Suppressor macrophage (primary cell): ENCODE measurements around the gene PEX19.
"Not testable (repeated sequence)": the region's sequence is repeated elsewhere in the genome, so short reads cannot be mapped to it uniquely, and the experiment has no call there.

ENCODE experiments used
- DNase-seq, 4 experiments: peaks; one replicate each; pipeline ENCODE4 v3.0.0-alpha.2; 2020 to 2022
- total RNA-seq, 17 experiments: gene quantifications; one replicate each; lab custom pipeline; 2026; ENCODE audit warnings: mixed read lengths in 6 of 17, inconsistent platforms in 3 of 17; lab: John Stamatoyannopoulos, UW

Gene PEX19
- 31.8 to 81.1 (median 53.9) reads per million in 17 experiments for total RNA-seq

- DNase-seq: peak; percentile 92 to 96 (median 96)
Observed at GRCh38 chr1:160284782-160285344, at the start of gene PEX19. PEX19 (minus strand) TSS chr1:160285133; CDS start chr1:160285124, 9 bp downstream.

GRCh38 chr1:160332516-160332915, 47.6 kb upstream of the PEX19 start:
- DNase-seq: no peak

- no peak for DNase-seq
Observed at GRCh38 chr1:160330119-160330518, 45.2 kb upstream of the PEX19 start.

GRCh38 chr1:160328184-160328583, 43.3 kb upstream of the PEX19 start:
- DNase-seq: no peak

- no peak for DNase-seq
Observed at GRCh38 chr1:160326418-160326817, 41.5 kb upstream of the PEX19 start.

- no peak for DNase-seq
Observed at GRCh38 chr1:160325252-160325651, 40.3 kb upstream of the PEX19 start.

GRCh38 chr1:160322831-160323230, 37.9 kb upstream of the PEX19 start:
- no peak for DNase-seq

- no peak for DNase-seq
Observed at GRCh38 chr1:160315359-160315758, 30.4 kb upstream of the PEX19 start.

GRCh38 chr1:160309571-160309970, 24.6 kb upstream of the PEX19 start:
- peak; percentile 15 to 77 (median 44) for DNase-seq

GRCh38 chr1:160309185-160309557, 24.2 kb upstream of the PEX19 start:
- DNase-seq: peak; percentile 9 to 70 (median 34)

- DNase-seq: no peak
Observed at GRCh38 chr1:160308451-160309184, 23.7 kb upstream of the PEX19 start.

- no peak for DNase-seq
Observed at GRCh38 chr1:160307118-160307791, 22.3 kb upstream of the PEX19 start.

GRCh38 chr1:160300173-160300572, 15.2 kb upstream of the PEX19 start:
- no peak for DNase-seq

GRCh38 chr1:160296036-160296435, 11.1 kb upstream of the PEX19 start:
- no peak for DNase-seq

- DNase-seq: peak in 1 of 4 experiments; percentile 12
Observed at GRCh38 chr1:160293020-160293968, 8.4 kb upstream of the PEX19 start.

GRCh38 chr1:160291248-160292220, 6.6 kb upstream of the PEX19 start:
- DNase-seq: peak; percentile 51 to 64 (median 62)

GRCh38 chr1:160287769-160288168, 2.8 kb upstream of the PEX19 start:
- not testable (repeated sequence) for DNase-seq

GRCh38 chr1:160285506-160285905, 573 bp upstream of the PEX19 start:
- no peak for DNase-seq

GRCh38 chr1:160284220-160284781, 632 bp downstream of the PEX19 start:
- peak; percentile 75 to 88 (median 84) for DNase-seq

GRCh38 chr1:160282807-160283206, 2.1 kb downstream of the PEX19 start:
- DNase-seq: no peak

- no peak for DNase-seq
Observed at GRCh38 chr1:160277987-160278386, 6.9 kb downstream of the PEX19 start.
